BLaER1 treated with 17β-estradiol and CSF1 and Interleukin-3, amounts not matched to agents 10 nM and 100 nM (cell line): ENCODE measurements around the gene CCIN.
A peak's percentile ranks its signal among the peaks of the same experiment; 100 is the strongest.

Source experiments
- H3K27ac ChIP-seq, 11 experiments: shearing (Covaris generic); formaldehyde crosslinking; 2 replicates each; pipeline ENCODE4 v1.8.1; 2022
- H3K27me3 ChIP-seq, 11 experiments: shearing (Covaris generic); formaldehyde crosslinking; 2 replicates each; pipeline ENCODE4 v1.8.1; 2022
- H3K36me3 ChIP-seq, 11 experiments: shearing (Covaris generic); formaldehyde crosslinking; 2 replicates each; pipeline ENCODE4 v1.8.1; 2022
- H3K4me1 ChIP-seq, 10 experiments: shearing (Covaris generic); formaldehyde crosslinking; 2 replicates each; pipeline ENCODE4 v1.8.1; 2022
- H3K4me2 ChIP-seq, 11 experiments: shearing (Covaris generic); formaldehyde crosslinking; 2 replicates each; pipeline ENCODE4 v1.8.1; 2022
- H3K4me3 ChIP-seq, 10 experiments: shearing (Covaris generic); formaldehyde crosslinking; 2 replicates each; pipeline ENCODE4 v1.8.1; 2022
- H3K9ac ChIP-seq, 11 experiments: shearing (Covaris generic); formaldehyde crosslinking; 2 replicates each; pipeline ENCODE4 v1.8.1; 2022
- H3K9me3 ChIP-seq, 11 experiments: shearing (Covaris generic); formaldehyde crosslinking; replicated peaks in 1 of 11; 2 replicates each; pipeline ENCODE4 v1.8.1; 2022
- H4K20me1 ChIP-seq, 11 experiments: shearing (Covaris generic); formaldehyde crosslinking; 2 replicates each; pipeline ENCODE4 v1.8.1; 2022
- Cebpa-rat ChIP-seq, 11 experiments: shearing (Covaris generic); IDR thresholded peaks; 2 replicates each; pipeline ENCODE4 v1.8.1; 2022

The CCIN gene

GRCh38 chr9:36213387-36213786, 44.2 kb downstream of the CCIN start:
- Histone ChIP-seq H3K4me2 (no peak overlapping the region), H3K27ac (no peak overlapping the region), H4K20me1 (peaks cover 84 to 100% (median 97%) of the 10 kb centered on the region in 11 experiments), H3K36me3 (peaks cover 94 to 100% (median 96%) of the 10 kb centered on the region in 11 experiments), H3K9ac (no peak overlapping the region), H3K27me3 (no peaks in the 10 kb centered on the region), H3K4me1 (peaks cover 2 to 21% (median 13%) of the 10 kb centered on the region in 10 experiments; a peak in 18 of 20 replicates), H3K9me3 (no peaks in the 10 kb centered on the region), H3K4me3 (no peak overlapping the region)
- TF ChIP-seq Cebpa-rat (IDR thresholded peaks at IDR 0.05): no peak

GRCh38 chr9:36213989-36214388, 44.8 kb downstream of the CCIN start:
- Histone ChIP-seq H3K4me3 (no peak overlapping the region), H3K27ac (no peak overlapping the region), H3K4me1 (peaks cover 0 to 18% (median 11%) of the 10 kb centered on the region in 10 experiments; a peak in 12 of 20 replicates), H3K9ac (no peak overlapping the region), H3K36me3 (peaks cover 94 to 100% (median 96%) of the 10 kb centered on the region in 11 experiments), H4K20me1 (peaks cover 79 to 100% (median 97%) of the 10 kb centered on the region in 11 experiments), H3K27me3 (no peaks in the 10 kb centered on the region), H3K4me2 (no peak overlapping the region), H3K9me3 (no peaks in the 10 kb centered on the region)
- TF ChIP-seq Cebpa-rat (IDR thresholded peaks at IDR 0.05): no peak

GRCh38 chr9:36214571-36214970, 45.4 kb downstream of the CCIN start:
- H3K36me3 ChIP-seq: peaks cover 94 to 100% (median 96%) of the 10 kb centered on the region in 11 experiments
- no peak for TF ChIP-seq Cebpa-rat (IDR thresholded peaks at IDR 0.05)

GRCh38 chr9:36217256-36217968, 48.2 kb downstream of the CCIN start:
- peaks cover 0 to 18% (median 11%) of the 10 kb centered on the region in 10 experiments; a peak in 12 of 20 replicates for H3K4me1 ChIP-seq
- no peak for TF ChIP-seq Cebpa-rat (IDR thresholded peaks at IDR 0.05)
- peaks cover 94 to 100% (median 96%) of the 10 kb centered on the region in 11 experiments for H3K36me3 ChIP-seq
- H3K4me2 ChIP-seq: no peak overlapping the region
- H3K4me3 ChIP-seq: no peak overlapping the region
- peaks cover 2 to 10% (median 3%) of the 10 kb centered on the region in 11 experiments; a peak in 18 of 22 replicates for H3K9me3 ChIP-seq
- no peak overlapping the region for H3K27ac ChIP-seq
- H3K9ac ChIP-seq: no peak overlapping the region; a peak in 1 of 22 replicates
- peaks cover 49 to 94% (median 84%) of the 10 kb centered on the region in 11 experiments for H4K20me1 ChIP-seq
- no peaks in the 10 kb centered on the region for H3K27me3 ChIP-seq

More at GRCh38 chr9:36214571-36214970, 45.4 kb downstream of the CCIN start:
- Histone ChIP-seq H3K27me3 (no peaks in the 10 kb centered on the region), H3K4me1 (peaks cover 0 to 18% (median 11%) of the 10 kb centered on the region in 10 experiments; a peak in 12 of 20 replicates), H4K20me1 (peaks cover 77 to 100% (median 96%) of the 10 kb centered on the region in 11 experiments), H3K4me3 (no peak overlapping the region), H3K9me3 (no peaks in the 10 kb centered on the region), H3K9ac (no peak overlapping the region), H3K4me2 (no peak overlapping the region), H3K27ac (no peak overlapping the region)

GRCh38 chr9:36218011-36218410, 48.8 kb downstream of the CCIN start:
- peak overlapping the region in 1 of 11 experiments; percentile 54; a peak in 1 of 22 replicates for H3K9ac ChIP-seq
- peaks cover 0 to 18% (median 11%) of the 10 kb centered on the region in 10 experiments; a peak in 12 of 20 replicates for H3K4me1 ChIP-seq
- H4K20me1 ChIP-seq: peaks cover 43 to 94% (median 78%) of the 10 kb centered on the region in 11 experiments
- peaks cover 94 to 100% (median 96%) of the 10 kb centered on the region in 11 experiments for H3K36me3 ChIP-seq
- H3K27ac ChIP-seq: no peak overlapping the region
- H3K4me3 ChIP-seq: no peak overlapping the region
- no peaks in the 10 kb centered on the region for H3K27me3 ChIP-seq
- H3K4me2 ChIP-seq: no peak overlapping the region
- no peak for TF ChIP-seq Cebpa-rat (IDR thresholded peaks at IDR 0.05)
- peaks cover 7 to 16% (median 9%) of the 10 kb centered on the region in 11 experiments; a peak in 19 of 22 replicates for H3K9me3 ChIP-seq

- Histone ChIP-seq H3K27ac (no peak overlapping the region), H3K4me3 (no peak overlapping the region), H3K4me2 (no peak overlapping the region), H3K4me1 (peaks cover 0 to 14% (median 8%) of the 10 kb centered on the region in 10 experiments; a peak in 12 of 20 replicates), H3K27me3 (no peaks in the 10 kb centered on the region), H3K36me3 (peaks cover 94 to 100% (median 96%) of the 10 kb centered on the region in 11 experiments), H3K9ac (peak overlapping the region in 1 of 11 experiments; percentile 54; a peak in 1 of 22 replicates), H4K20me1 (peaks cover 38 to 94% (median 74%) of the 10 kb centered on the region in 11 experiments), H3K9me3 (peaks cover 7 to 20% (median 10%) of the 10 kb centered on the region in 11 experiments; a peak in 19 of 22 replicates)
- no peak for TF ChIP-seq Cebpa-rat (IDR thresholded peaks at IDR 0.05)
Measured at GRCh38 chr9:36218411-36218901, 49.3 kb downstream of the CCIN start.
